HG03442 (cell line): ENCODE results near the gene IFTAP.
"Not testable (repeated sequence)": the region's sequence is repeated elsewhere in the genome, so short reads cannot be mapped to it uniquely, and the experiment has no call there.

Experiments
- ATAC-seq: cut with Tn5 transposase; IDR thresholded peaks from one replicate; pipeline ENCODE4 v1.9.1; 2021; ENCODE audit warnings: mild to moderate bottlenecking, moderate library complexity; ENCODE audit not compliant: unreplicated experiment

IFTAP gene

GRCh38 chr11:36594316-36594989 lies at the start of gene IFTAP:
TSS of gene IFTAP (plus strand) at chr11:36594502. CDS start at chr11:36610104, 15,602 bp downstream.
- ATAC-seq = peak; percentile 95

DNA sequence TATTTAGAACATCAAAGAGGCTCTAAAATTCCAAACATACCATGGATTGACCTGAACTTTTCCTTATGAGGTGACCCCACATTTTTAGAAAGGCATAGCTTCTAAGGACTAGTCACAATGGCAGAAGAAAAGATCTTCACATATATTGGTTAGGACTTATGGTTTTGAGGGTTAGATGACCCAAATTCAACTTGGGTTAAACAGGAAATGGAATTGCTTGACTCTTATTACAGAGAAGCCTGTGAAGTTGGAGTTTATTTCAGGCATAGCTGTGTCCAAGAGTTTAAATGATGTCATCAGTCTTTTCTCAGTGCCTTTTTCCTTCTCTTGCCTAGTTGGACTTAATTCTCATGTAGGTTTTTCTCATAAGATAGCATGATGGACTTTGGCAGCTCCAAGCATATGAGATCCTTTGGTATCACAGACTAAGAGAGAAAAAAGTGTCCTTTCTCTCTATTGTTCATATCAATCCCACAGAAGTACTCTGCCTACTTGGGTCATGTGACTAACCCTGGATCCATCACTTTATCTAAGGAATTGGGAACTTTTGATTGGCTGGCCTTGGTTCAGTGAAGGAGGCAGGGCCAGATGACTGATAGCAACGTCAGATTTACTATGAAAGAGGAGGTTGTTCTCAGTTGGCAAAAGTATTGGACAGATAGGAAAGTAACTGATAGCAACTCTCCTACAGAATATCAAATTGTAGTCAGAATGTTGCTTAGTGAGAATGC lies 43.8 kb upstream of the IFTAP start:
- no peak for ATAC-seq

DNA sequence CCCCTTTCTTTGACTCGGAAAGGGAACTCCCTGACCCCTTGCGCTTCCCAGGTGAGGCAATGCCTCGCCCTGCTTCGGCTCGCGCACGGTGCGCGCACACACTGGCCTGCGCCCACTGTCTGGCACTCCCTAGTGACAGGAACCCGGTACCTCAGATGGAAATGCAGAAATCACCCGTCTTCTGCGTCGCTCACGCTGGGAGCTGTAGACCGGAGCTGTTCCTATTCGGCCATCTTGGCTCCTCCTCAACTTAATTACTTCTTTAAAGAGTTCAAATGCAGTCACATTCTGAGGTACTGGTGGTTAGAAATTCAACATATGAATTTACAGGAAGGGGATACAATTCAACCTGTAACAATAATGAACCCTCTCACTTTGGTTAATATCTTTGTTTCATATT lies 36.9 kb upstream of the IFTAP start:
- ATAC-seq = not testable (repeated sequence)

- peak; percentile 10 for ATAC-seq
These were observed 36.3 kb upstream of the IFTAP start for GRCh38 chr11:36557991-36558390.

GRCh38 chr11:36558571-36559413 lies 35.5 kb upstream of the IFTAP start:
- peak; percentile 99 for ATAC-seq

DNA sequence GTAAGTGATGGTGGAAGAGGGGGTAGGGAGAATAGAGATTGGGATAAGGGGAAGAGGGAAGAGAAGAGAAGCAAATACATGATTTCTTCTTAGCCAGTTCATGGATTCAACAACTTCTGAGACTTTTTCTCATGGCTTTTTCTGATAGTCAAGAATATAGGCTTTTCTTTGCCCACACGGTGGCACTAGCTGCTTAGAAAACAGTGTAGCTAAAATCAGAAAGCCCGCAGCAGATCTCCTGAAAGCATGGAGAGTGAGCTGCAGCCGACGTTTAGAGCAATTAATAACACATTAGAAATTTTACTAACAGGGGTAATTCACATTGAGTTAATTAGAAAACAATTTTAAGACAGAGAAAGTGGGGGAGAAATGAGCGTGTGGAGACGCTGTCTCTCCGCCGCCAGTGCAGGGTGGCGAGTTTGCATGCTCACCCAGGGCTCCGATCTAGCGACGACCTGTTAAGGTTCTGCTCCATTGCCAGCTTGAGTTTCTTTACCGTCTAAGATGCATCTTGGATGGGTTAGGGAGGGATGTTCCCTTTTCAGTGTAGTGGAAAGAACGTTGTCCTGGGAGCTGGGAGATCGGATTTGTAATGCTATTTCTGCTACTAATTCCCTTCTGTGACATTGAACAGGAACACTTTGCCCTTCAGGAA lies 29.8 kb upstream of the IFTAP start:
- peak; percentile 69 for ATAC-seq

GRCh38 chr11:36565031-36565610 lies 29.2 kb upstream of the IFTAP start:
- no peak for ATAC-seq

GRCh38 chr11:36566407-36567053 lies 27.8 kb upstream of the IFTAP start:
- peak; percentile 49 for ATAC-seq

DNA sequence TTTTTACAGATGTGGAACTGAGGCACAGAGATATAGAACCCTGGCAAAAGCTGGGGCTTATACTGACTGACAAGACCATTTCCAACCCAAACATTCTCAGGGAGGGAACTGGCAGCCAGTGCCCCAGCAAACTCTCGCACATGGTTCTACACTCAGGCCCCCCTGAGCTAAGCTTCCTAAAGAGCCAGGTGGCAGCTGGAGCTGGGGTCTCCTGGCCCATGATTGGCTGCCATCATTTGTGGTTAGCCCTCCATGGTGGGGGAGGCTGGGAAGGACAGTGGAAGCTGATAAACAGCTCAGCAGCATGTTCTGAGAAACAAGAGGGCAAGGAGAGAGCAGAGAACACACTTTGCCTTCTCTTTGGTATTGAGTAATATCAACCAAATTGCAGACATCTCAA lies 26.6 kb upstream of the IFTAP start, which contains the start of gene RAG1:
TSS of gene RAG1 (plus strand) at position 314 of the 400 bp plus-strand sequence. CDS start 5,298 bp downstream, outside the sequence.
- ATAC-seq = no peak

DNA sequence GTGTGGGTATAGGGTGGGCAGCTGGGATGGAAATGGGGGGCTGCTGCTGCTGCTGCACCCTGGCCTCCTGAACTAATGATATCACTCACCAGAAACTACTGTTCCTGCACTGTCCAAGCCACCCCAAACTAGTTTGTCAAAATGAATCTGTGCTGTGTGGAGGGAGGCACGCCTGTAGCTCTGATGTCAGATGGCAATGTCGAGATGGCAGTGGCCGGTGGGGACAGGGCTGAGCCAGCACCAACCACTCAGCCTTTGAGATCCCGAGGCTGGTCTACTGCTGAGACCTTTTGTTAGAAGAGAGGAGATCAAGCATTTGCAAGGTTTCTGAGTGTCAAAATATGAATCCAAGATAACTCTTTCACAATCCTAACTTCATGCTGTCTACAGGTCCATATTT lies 25.2 kb upstream of the IFTAP start:
- no peak for ATAC-seq

DNA sequence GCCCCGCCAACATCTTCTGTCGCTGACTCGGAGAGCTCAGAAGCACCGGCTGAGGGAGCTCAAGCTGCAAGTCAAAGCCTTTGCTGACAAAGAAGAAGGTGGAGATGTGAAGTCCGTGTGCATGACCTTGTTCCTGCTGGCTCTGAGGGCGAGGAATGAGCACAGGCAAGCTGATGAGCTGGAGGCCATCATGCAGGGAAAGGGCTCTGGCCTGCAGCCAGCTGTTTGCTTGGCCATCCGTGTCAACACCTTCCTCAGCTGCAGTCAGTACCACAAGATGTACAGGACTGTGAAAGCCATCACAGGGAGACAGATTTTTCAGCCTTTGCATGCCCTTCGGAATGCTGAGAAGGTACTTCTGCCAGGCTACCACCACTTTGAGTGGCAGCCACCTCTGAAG lies 19.8 kb upstream of the IFTAP start:
- no peak for ATAC-seq

- no peak for ATAC-seq
These were observed 16.9 kb upstream of the IFTAP start for GRCh38 chr11:36577373-36577772.

DNA sequence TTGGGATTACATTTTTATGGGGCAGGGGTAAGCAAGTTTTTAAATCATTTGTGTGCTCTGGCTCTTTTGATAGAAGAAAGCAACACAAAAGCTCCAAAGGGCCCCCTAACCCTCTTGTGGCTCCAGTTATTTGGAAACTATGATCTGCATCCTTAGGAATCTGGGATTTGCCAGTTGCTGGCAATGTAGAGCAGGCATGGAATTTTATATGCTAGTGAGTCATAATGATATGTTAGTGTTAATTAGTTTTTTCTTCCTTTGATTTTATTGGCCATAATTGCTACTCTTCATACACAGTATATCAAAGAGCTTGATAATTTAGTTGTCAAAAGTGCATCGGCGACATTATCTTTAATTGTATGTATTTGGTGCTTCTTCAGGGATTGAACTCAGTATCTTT lies 16.4 kb upstream of the IFTAP start:
- ATAC-seq = no peak

DNA sequence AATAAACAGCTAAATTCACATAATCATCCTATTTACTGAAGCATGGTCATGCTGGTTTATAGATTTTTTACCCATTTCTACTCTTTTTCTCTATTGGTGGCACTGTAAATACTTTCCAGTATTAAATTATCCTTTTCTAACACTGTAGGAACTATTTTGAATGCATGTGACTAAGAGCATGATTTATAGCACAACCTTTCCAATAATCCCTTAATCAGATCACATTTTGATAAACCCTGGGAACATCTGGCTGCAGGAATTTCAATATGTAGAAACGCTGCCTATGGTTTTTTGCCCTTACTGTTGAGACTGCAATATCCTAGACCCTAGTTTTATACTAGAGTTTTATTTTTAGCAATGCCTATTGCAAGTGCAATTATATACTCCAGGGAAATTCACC lies 15.8 kb upstream of the IFTAP start:
- no peak for ATAC-seq

- no peak for ATAC-seq
These were observed 12.8 kb upstream of the IFTAP start for GRCh38 chr11:36581536-36581935.

DNA sequence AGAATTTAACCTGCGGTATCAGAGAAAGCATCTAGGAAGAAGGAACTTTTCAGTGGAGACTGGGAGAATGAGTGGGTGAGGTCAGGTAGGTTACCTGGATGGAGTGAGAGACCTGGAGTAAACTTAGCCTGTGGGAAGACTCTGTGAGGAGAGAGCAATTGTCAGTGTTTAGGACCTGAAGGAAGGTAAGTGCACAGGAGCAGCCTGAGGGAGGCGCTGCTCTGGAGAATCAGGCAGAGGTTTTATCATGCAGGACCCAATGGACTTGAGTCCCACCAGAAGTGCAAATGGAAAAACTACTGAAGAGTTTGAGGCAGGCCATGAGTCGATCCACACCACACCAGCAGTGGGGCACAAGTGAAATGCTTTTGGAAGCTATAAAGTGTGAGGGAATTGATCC lies 10.6 kb upstream of the IFTAP start:
- ATAC-seq = no peak

DNA sequence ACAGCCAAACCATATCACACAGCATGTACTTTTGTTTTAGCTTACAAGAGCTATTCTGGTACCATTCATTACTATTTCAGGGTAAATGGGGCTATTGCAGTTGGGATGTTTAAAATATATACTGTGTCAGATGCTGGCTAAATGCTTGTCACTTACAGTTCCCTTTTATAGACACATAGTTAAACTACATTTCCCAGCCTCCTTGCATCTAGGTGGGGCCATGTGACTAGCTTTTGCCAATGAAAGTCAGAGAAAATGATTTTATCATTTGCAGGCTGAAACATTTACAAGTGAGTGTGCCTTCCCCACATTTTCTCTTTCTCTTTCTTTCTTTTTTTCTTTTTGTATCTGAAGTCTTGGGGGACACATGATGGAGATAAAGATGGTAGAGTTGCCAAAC lies 7.8 kb upstream of the IFTAP start:
- peak; percentile 64 for ATAC-seq

DNA sequence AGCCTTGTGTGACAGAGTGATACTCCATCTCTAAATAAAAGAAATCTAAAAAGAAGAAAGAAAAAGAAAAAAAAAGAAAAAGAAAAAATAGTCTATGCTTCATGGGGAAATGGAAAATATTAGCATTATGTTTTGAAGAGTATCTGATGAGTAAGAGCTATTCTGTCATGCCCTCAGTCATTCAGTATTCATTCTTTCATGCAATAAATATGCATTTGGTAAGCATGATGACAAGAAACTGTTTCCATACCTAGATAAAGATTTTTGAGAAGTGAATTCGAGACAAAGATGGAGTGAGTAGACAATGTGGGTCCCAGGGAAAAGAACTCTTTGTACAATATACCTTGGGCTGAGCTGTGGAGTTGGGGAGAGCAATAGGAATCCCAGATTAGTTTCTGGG lies 6.2 kb upstream of the IFTAP start:
- ATAC-seq = no peak

GRCh38 chr11:36590513-36590912 lies 3.8 kb upstream of the IFTAP start:
- ATAC-seq = no peak

GRCh38 chr11:36591433-36591832 lies 2.9 kb upstream of the IFTAP start:
- ATAC-seq = no peak
